GM18517 (cell line): ENCODE data around the gene STRC.
"Not testable (repeated sequence)": the region's sequence is repeated elsewhere in the genome, so short reads cannot be mapped to it uniquely, and the experiment has no call there.

Experiments used
- ATAC-seq: cut with Tn5 transposase; IDR thresholded peaks from one replicate; pipeline ENCODE4 v1.9.1; 2021; ENCODE audit warnings: mild to moderate bottlenecking, moderate library complexity; ENCODE audit not compliant: unreplicated experiment

STRC gene

DNA sequence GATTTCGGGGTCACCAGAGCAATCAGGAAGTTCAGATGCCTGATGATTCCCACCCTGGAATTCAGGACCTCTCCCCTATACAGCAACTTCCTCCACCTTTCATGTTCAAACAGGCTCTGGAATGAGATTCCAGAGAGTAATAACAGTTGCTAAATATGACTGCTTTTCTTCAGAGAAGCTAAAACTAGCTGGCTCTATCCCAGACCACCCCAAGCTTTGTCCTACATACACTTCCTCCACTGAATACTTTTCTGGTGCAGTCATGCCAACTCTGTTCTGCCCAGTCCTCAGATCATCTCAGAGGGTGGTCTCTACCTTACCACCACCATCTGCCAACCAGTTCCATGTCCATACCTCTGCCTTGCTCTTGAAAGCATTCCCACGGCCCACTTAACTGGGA lies 52.0 kb downstream of the STRC start:
- ATAC-seq: not testable (repeated sequence)

- not testable (repeated sequence) for ATAC-seq
These were observed 54.8 kb downstream of the STRC start for GRCh38 chr15:43563793-43564192.

DNA sequence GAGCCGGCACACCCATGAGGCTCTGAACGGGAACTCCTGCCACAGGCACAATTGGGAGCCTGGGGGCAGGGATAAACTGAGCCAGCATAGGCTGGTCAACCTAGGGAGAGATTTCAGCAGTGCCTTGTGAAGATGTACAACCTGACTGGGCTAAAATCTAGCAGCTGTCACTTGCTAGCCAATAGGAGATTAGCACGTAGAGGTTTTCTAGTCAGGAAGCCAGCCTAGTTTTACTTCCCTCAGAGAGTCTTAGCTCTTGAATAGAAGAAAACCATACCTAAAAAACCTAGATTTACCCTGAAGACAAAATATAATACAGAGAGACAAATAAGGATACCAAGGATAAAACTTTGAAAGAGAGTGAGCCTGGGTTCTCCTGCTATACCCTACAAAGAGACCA lies 55.8 kb downstream of the STRC start:
- not testable (repeated sequence) for ATAC-seq

DNA sequence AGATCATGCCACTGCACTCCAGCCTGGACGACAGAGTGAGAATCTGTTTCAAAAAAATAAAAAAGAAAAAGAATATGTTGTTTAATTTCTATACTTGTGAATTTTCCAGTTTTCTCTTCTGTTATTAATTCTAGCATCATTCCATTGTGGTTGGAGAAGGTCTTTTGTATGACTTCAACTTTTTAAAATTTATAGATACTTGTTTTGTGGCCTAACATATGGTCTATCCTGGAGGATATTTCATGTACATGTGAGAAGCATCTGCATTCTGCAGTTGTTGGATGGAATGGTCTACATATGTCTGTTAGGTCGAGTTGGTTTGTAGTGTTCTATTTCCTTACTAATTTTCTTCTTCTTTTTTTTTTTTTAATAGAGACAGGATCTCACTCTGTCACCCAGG lies 65.6 kb downstream of the STRC start:
- no peak for ATAC-seq

GRCh38 chr15:43552256-43552655 lies 66.3 kb downstream of the STRC start:
- ATAC-seq: no peak

DNA sequence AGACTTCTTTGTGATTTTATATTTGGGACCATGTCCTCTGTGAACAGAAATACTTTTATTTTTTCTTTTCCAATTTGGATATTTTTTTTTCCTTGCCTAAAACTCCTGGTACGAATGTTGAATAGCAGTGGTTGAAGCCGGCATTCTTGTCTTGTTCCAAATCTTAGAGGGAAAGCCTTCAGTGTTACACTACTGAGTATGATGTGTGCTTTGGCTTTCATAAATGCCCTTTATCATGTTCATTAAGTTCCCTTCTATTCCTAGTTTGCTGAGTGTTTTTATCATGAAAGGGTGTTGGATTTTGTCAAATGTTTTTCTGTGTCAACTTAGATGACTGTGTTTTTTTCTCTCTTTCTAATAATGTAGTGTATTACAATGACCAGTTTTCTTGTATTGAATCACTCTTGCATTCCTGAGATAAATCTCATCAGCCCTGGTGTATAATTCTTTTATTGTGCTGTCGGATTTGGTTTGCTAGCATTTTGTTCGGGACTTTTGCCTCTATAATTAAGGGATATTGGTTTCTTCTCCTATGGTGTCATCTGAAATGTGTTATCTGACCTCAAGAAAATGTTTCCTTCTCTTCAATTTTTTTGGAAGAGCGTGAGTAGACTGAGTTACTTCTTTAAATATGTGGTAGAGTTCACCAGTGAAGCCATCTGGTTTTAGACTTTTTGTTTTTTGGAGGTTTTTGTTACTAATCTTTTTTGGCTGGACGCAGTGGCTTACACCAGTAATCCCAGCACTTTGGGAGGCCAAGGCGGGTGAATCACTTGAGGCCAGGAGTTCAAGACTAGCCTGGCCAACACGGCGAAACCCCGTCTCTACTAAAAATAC lies 67.9 kb downstream of the STRC start:
- no peak for ATAC-seq
